ENCODE results near the gene LRRK1.
A peak's percentile ranks its signal among the peaks of the same experiment; 100 is the strongest.

Gene LRRK1

GRCh38 chr15:100920516-100921135, 1.5 kb downstream of the LRRK1 start:
- Histone ChIP-seq H2BK5ac (ENCODE audit: low read depth, low read length, poor library complexity, severe bottlenecking) (no peak overlapping the region), H3K23ac (ENCODE audit: low read length in 2 of 2) (no peak overlapping the region), H2BK15ac (ENCODE audit: low read depth, poor library complexity, severe bottlenecking) (no peak overlapping the region), H2AFZ (ENCODE audit: low read depth, low read length) (no peak overlapping the region), H2AK5ac (ENCODE audit: low read length, severe bottlenecking) (no peak overlapping the region), H4K91ac (ENCODE audit: low read length) (no peak overlapping the region), H3K9ac (ENCODE audit: low read length) (peak overlapping the region; percentile 89), H3K4me2 (ENCODE audit: low read length, poor library complexity, severe bottlenecking) (no peak overlapping the region), H3K4me3 (ENCODE audit: insufficient read depth in 1 of 2, low read depth in 1 of 2, low read length in 2 of 2) (peak overlapping the region in 1 of 2 experiments; percentile 85), H3K79me1 (replicated peaks; ENCODE audit: low read length, poor library complexity, severe bottlenecking) (no peaks in the 10 kb centered on the region), H3K9me3 (ENCODE audit: control insufficient read depth, low read length) (no peaks in the 10 kb centered on the region), H3K36me3 (ENCODE audit: control insufficient read depth in 1 of 2, insufficient read depth in 2 of 2, low read depth in 1 of 2, low read length in 2 of 2) (peaks cover 0 to 33% of the 10 kb centered on the region in 2 experiments), H3K27ac (ENCODE audit: low read length, poor library complexity, severe bottlenecking) (no peak overlapping the region), H3K4ac (ENCODE audit: low read depth in 1 of 2, low read length in 2 of 2) (no peak overlapping the region), H3K18ac (ENCODE audit: low read depth in 1 of 2, low read length in 2 of 2) (no peak overlapping the region), H4K8ac (ENCODE audit: low read length) (no peak overlapping the region), H3K4me1 (ENCODE audit: control insufficient read depth, insufficient read depth, low read depth, low read length) (peaks cover 18% of the 10 kb centered on the region), H2BK120ac (ENCODE audit: low read depth, low read length) (no peak overlapping the region), H3K27me3 (ENCODE audit: control insufficient read depth in 1 of 2, insufficient read depth in 1 of 2, low read length in 2 of 2) (peaks cover 0 to 48% of the 10 kb centered on the region in 2 experiments), H2BK12ac (ENCODE audit: low read length in 2 of 2) (no peak overlapping the region), H3K14ac (ENCODE audit: low read length in 2 of 2) (no peak overlapping the region)
- WGBS = 88% methylated on average over 7 of the region's 8 CpGs
- no peak for DNase-seq

- Histone ChIP-seq H3K79me1 (replicated peaks; ENCODE audit: low read length, poor library complexity, severe bottlenecking) (no peaks in the 10 kb centered on the region), H2AK5ac (ENCODE audit: low read length, severe bottlenecking) (no peak overlapping the region), H3K4me2 (ENCODE audit: low read length, poor library complexity, severe bottlenecking) (no peak overlapping the region), H4K8ac (ENCODE audit: low read length) (no peak overlapping the region), H3K4ac (ENCODE audit: low read depth in 1 of 2, low read length in 2 of 2) (no peak overlapping the region), H3K27ac (ENCODE audit: low read length, poor library complexity, severe bottlenecking) (no peak overlapping the region), H4K91ac (ENCODE audit: low read length) (no peak overlapping the region), H3K18ac (ENCODE audit: low read depth in 1 of 2, low read length in 2 of 2) (no peak overlapping the region), H3K27me3 (ENCODE audit: control insufficient read depth in 1 of 2, insufficient read depth in 1 of 2, low read length in 2 of 2) (peaks cover 0 to 38% of the 10 kb centered on the region in 2 experiments), H3K36me3 (ENCODE audit: control insufficient read depth in 1 of 2, insufficient read depth in 2 of 2, low read depth in 1 of 2, low read length in 2 of 2) (peaks cover 3 to 31% of the 10 kb centered on the region in 2 experiments), H3K23ac (ENCODE audit: low read length in 2 of 2) (no peak overlapping the region), H3K4me1 (ENCODE audit: control insufficient read depth, insufficient read depth, low read depth, low read length) (peaks cover 21% of the 10 kb centered on the region), H2AFZ (ENCODE audit: low read depth, low read length) (no peak overlapping the region), H3K9me3 (ENCODE audit: control insufficient read depth, low read length) (no peaks in the 10 kb centered on the region), H2BK12ac (ENCODE audit: low read length in 2 of 2) (no peak overlapping the region), H2BK120ac (ENCODE audit: low read depth, low read length) (no peak overlapping the region), H3K9ac (ENCODE audit: low read length) (no peak overlapping the region), H3K4me3 (ENCODE audit: insufficient read depth in 1 of 2, low read depth in 1 of 2, low read length in 2 of 2) (no peak overlapping the region), H2BK5ac (ENCODE audit: low read depth, low read length, poor library complexity, severe bottlenecking) (no peak overlapping the region), H2BK15ac (ENCODE audit: low read depth, poor library complexity, severe bottlenecking) (no peak overlapping the region), H3K14ac (ENCODE audit: low read length in 2 of 2) (no peak overlapping the region)
- WGBS = 91% methylated on average over 12 of the region's 13 CpGs
- no peak for DNase-seq
These were observed 3.3 kb downstream of the LRRK1 start for GRCh38 chr15:100922192-100923040.

GRCh38 chr15:100923076-100923475, 3.9 kb downstream of the LRRK1 start:
- Histone ChIP-seq H3K14ac (ENCODE audit: low read length in 2 of 2) (no peak overlapping the region), H3K79me1 (replicated peaks; ENCODE audit: low read length, poor library complexity, severe bottlenecking) (no peaks in the 10 kb centered on the region), H3K27ac (ENCODE audit: low read length, poor library complexity, severe bottlenecking) (no peak overlapping the region), H3K23ac (ENCODE audit: low read length in 2 of 2) (no peak overlapping the region), H2BK120ac (ENCODE audit: low read depth, low read length) (no peak overlapping the region), H2AFZ (ENCODE audit: low read depth, low read length) (no peak overlapping the region), H3K9me3 (ENCODE audit: control insufficient read depth, low read length) (no peaks in the 10 kb centered on the region), H2BK5ac (ENCODE audit: low read depth, low read length, poor library complexity, severe bottlenecking) (no peak overlapping the region), H2BK12ac (ENCODE audit: low read length in 2 of 2) (no peak overlapping the region), H4K91ac (ENCODE audit: low read length) (no peak overlapping the region), H3K4me1 (ENCODE audit: control insufficient read depth, insufficient read depth, low read depth, low read length) (peaks cover 19% of the 10 kb centered on the region), H3K18ac (ENCODE audit: low read depth in 1 of 2, low read length in 2 of 2) (no peak overlapping the region), H3K27me3 (ENCODE audit: control insufficient read depth in 1 of 2, insufficient read depth in 1 of 2, low read length in 2 of 2) (peaks cover 0 to 33% of the 10 kb centered on the region in 2 experiments), H2BK15ac (ENCODE audit: low read depth, poor library complexity, severe bottlenecking) (no peak overlapping the region), H3K36me3 (ENCODE audit: control insufficient read depth in 1 of 2, insufficient read depth in 2 of 2, low read depth in 1 of 2, low read length in 2 of 2) (peaks cover 3 to 37% of the 10 kb centered on the region in 2 experiments), H3K4ac (ENCODE audit: low read depth in 1 of 2, low read length in 2 of 2) (no peak overlapping the region), H2AK5ac (ENCODE audit: low read length, severe bottlenecking) (no peak overlapping the region), H3K4me2 (ENCODE audit: low read length, poor library complexity, severe bottlenecking) (no peak overlapping the region), H4K8ac (ENCODE audit: low read length) (no peak overlapping the region), H3K9ac (ENCODE audit: low read length) (no peak overlapping the region), H3K4me3 (ENCODE audit: insufficient read depth in 1 of 2, low read depth in 1 of 2, low read length in 2 of 2) (no peak overlapping the region)
- no peak for DNase-seq
- whole genome bisulfite sequencing = 96% methylated on average over 4 of the region's 7 CpGs

- H2BK12ac ChIP-seq (ENCODE audit: low read length in 2 of 2) = no peak overlapping the region
- H3K18ac ChIP-seq (ENCODE audit: low read depth in 1 of 2, low read length in 2 of 2) = no peak overlapping the region
- H3K14ac ChIP-seq (ENCODE audit: low read length in 2 of 2) = no peak overlapping the region
- H2AK5ac ChIP-seq (ENCODE audit: low read length, severe bottlenecking) = no peak overlapping the region
- H2BK15ac ChIP-seq (ENCODE audit: low read depth, poor library complexity, severe bottlenecking) = no peak overlapping the region
- H3K27me3 ChIP-seq (ENCODE audit: control insufficient read depth in 1 of 2, insufficient read depth in 1 of 2, low read length in 2 of 2) = peaks cover 0 to 26% of the 10 kb centered on the region in 2 experiments
- WGBS = 80% methylated on average over 5 of the region's 5 CpGs
- H4K91ac ChIP-seq (ENCODE audit: low read length) = no peak overlapping the region
- H4K8ac ChIP-seq (ENCODE audit: low read length) = no peak overlapping the region
- peaks cover 3 to 44% of the 10 kb centered on the region in 2 experiments for H3K36me3 ChIP-seq (ENCODE audit: control insufficient read depth in 1 of 2, insufficient read depth in 2 of 2, low read depth in 1 of 2, low read length in 2 of 2)
- H3K4me3 ChIP-seq (ENCODE audit: insufficient read depth in 1 of 2, low read depth in 1 of 2, low read length in 2 of 2) = no peak overlapping the region
- no peak overlapping the region for H3K9ac ChIP-seq (ENCODE audit: low read length)
- no peak overlapping the region for H3K4me2 ChIP-seq (ENCODE audit: low read length, poor library complexity, severe bottlenecking)
- H3K79me1 ChIP-seq (replicated peaks; ENCODE audit: low read length, poor library complexity, severe bottlenecking) = no peaks in the 10 kb centered on the region
- no peak overlapping the region for H2BK120ac ChIP-seq (ENCODE audit: low read depth, low read length)
- no peak overlapping the region for H3K23ac ChIP-seq (ENCODE audit: low read length in 2 of 2)
- H3K4me1 ChIP-seq (ENCODE audit: control insufficient read depth, insufficient read depth, low read depth, low read length) = peaks cover 13% of the 10 kb centered on the region
- no peak overlapping the region for H3K27ac ChIP-seq (ENCODE audit: low read length, poor library complexity, severe bottlenecking)
- no peak for DNase-seq
- no peaks in the 10 kb centered on the region for H3K9me3 ChIP-seq (ENCODE audit: control insufficient read depth, low read length)
- H3K4ac ChIP-seq (ENCODE audit: low read depth in 1 of 2, low read length in 2 of 2) = no peak overlapping the region
- no peak overlapping the region for H2BK5ac ChIP-seq (ENCODE audit: low read depth, low read length, poor library complexity, severe bottlenecking)
- H2AFZ ChIP-seq (ENCODE audit: low read depth, low read length) = no peak overlapping the region
These were observed 4.7 kb downstream of the LRRK1 start for GRCh38 chr15:100923902-100924301.
